Esophagus muscularis mucosa (tissue), 4 donors: ENCODE data around the gene TPH2. TPM values are rescaled to one million over a fixed set of nuclear protein-coding genes. Genes with fewer than 3 reads are reported as not detected.

Experiments used
- DNase-seq: peaks from one replicate; pipeline ENCODE4 v3.0.0-alpha.2; 2017; ENCODE audit errors: extremely low spot score
- H3K27ac ChIP-seq, 4 donors: fragments of 200-600 bp; sonication (generic); replicated peaks in 1 of 4; 1 replicate in 3 of 4; 2 replicates in 1 of 4; pipeline ENCODE4 v1.5.1; 2016 to 2019; ENCODE audit warnings: mild to moderate bottlenecking in 1 of 4
- H3K27me3 ChIP-seq, 4 donors: fragments of 200-600 bp; sonication (generic); one replicate each; pipeline versions ENCODE4 v1.5.1 to v1.6.0; 2016 to 2019
- H3K36me3 ChIP-seq, 4 donors: fragments of 200-600 bp; sonication (generic); one replicate each; pipeline ENCODE4 v1.5.1; 2016 to 2019
- H3K4me1 ChIP-seq, 4 donors: fragments of 200-600 bp; sonication (generic); one replicate each; pipeline ENCODE4 v1.5.1; 2016 to 2019
- H3K4me3 ChIP-seq, 4 donors: fragments of 200-600 bp; sonication (generic); 1 replicate in 2 of 4; 2 replicates in 2 of 4; pipeline ENCODE4 v1.5.1; 2016 to 2019; ENCODE audit warnings: mild to moderate bottlenecking in 4 of 4, moderate library complexity in 1 of 4
- H3K9me3 ChIP-seq, 4 donors: fragments of 200-600 bp; sonication (generic); 1 replicate in 3 of 4; 2 replicates in 1 of 4; pipeline ENCODE4 v1.5.1; 2016 to 2019
- EP300 ChIP-seq: sonication (generic); formaldehyde crosslinking; IDR thresholded peaks from one replicate; pipeline ENCODE4 v1.6.1; 2017; ENCODE audit warnings: antibody characterized with exemption
- POLR2A ChIP-seq: fragments of 450-650 bp; IDR thresholded peaks from one replicate; pipeline ENCODE4 v1.6.1; 2017; ENCODE audit warnings: antibody characterized with exemption, moderate library complexity, mild to moderate bottlenecking, low read depth
- POLR2AphosphoS5 ChIP-seq, 2 donors: sonication (generic); formaldehyde crosslinking; IDR thresholded peaks; one replicate each; pipeline ENCODE4 v1.6.1; 2017; ENCODE audit warnings: antibody characterized with exemption in 2 of 2
- WGBS: methylation state at CpG from one replicate; pipeline ENCODE4 v1.1.5; 2018; 5-methylcytosine and 5-hydroxymethylcytosine counted together
- intact Hi-C: fragments of 100-400 bp; cut with DNase I; formaldehyde crosslinking; loops from one replicate; pipeline ENCODE4 v1.15.1; 2023
- total RNA-seq, 4 donors: library from RNA; depleted of rRNA; stranded (reverse); fragments of >200 nt; gene quantifications; one replicate each; pipeline versions ENCODE4 v1.1.0 to v1.2.1, GENCODE V29; 2016
- TF ChIP-seq, protein P1 (sequence below), 3 experiments: fragments of 200-600 bp in 2 of 3; fragments of 450-650 bp in 1 of 3; sonication (generic) in 2 of 3; IDR thresholded peaks; one replicate each; pipeline ENCODE4 v1.5.1; 2017 to 2019; ENCODE audit warnings: antibody characterized with exemption in 3 of 3, mild to moderate bottlenecking in 2 of 3, moderate library complexity in 1 of 3

TPH2 gene
- total RNA-seq, 4 donors from 2014 or later: 0.11 to 0.17 (median 0.13) TPM; not detected in 1

DNA sequence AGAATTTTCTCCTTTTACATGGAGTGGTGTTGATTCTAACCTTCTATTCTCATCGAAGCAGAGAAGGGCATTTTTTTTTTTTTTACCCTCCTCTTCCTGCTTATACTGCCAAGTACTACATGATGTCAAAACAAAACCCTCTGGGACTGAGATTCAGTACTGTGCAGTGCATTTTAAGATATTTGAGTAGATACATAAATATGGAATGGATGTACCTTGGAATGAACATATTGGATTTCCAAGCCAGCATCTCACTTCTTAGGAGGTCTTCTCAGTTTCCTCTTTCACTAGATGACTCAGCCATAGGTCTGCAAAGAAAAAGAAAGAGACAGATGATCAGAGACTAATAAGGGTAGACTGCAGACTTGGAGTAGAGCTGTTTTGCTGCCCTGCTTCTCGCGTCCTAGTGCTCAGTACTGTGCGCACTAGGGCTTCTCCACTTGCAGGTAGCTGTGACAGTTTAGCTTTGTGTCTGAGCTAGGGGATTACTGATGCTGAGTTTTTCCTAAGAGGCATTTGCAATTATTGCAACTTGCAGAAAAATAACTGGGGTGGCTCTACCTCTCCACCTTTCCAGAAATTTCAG is 20.4 kb downstream of the TPH2 start:
- WGBS: 55% methylated on average over 4 of the region's 4 CpGs
- H3K9me3 ChIP-seq: no peaks in the 10 kb centered on the region
- peaks cover 0 to 24% (median 15%) of the 10 kb centered on the region in 4 donors for H3K4me1 ChIP-seq
- H3K27me3 ChIP-seq: no peaks in the 10 kb centered on the region
- DNase-seq: no peak
- H3K36me3 ChIP-seq: no peaks in the 10 kb centered on the region
- intact Hi-C loops: no loop called here
- H3K4me3 ChIP-seq: no peak overlapping the region
- TF ChIP-seq POLR2A: no peak
- no peak for TF ChIP-seq EP300
- TF ChIP-seq, protein P1, sequence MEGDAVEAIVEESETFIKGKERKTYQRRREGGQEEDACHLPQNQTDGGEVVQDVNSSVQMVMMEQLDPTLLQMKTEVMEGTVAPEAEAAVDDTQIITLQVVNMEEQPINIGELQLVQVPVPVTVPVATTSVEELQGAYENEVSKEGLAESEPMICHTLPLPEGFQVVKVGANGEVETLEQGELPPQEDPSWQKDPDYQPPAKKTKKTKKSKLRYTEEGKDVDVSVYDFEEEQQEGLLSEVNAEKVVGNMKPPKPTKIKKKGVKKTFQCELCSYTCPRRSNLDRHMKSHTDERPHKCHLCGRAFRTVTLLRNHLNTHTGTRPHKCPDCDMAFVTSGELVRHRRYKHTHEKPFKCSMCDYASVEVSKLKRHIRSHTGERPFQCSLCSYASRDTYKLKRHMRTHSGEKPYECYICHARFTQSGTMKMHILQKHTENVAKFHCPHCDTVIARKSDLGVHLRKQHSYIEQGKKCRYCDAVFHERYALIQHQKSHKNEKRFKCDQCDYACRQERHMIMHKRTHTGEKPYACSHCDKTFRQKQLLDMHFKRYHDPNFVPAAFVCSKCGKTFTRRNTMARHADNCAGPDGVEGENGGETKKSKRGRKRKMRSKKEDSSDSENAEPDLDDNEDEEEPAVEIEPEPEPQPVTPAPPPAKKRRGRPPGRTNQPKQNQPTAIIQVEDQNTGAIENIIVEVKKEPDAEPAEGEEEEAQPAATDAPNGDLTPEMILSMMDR (IDR thresholded peaks at IDR 0.05): no peak
- no peak for TF ChIP-seq POLR2AphosphoS5 (IDR thresholded peaks at IDR 0.05)
- no peak overlapping the region for H3K27ac ChIP-seq

DNA sequence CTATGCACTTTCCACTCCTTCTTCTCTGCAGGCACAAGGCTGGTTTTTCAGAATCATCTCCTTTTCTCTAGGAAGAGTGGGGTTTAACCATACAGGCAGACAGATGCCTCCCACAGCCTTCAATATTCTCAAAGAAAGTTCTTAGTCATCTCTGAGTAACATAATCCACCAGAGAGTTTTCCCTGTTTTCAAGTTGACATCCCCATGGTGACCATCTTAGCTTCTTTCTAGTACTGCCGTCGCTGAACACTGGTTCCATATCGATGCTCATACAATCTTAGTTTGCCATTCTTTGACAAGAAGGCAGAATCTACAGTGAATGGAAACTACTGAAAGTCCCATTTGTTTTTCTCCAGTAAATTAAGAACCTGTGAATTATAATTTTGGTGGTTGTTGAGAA is 28.6 kb downstream of the TPH2 start:
- intact Hi-C loops: no loop called here
- Histone ChIP-seq H3K9me3 (no peaks in the 10 kb centered on the region), H3K4me1 (no peaks in the 10 kb centered on the region), H3K27me3 (peaks cover 0 to 6% (median 0%) of the 10 kb centered on the region in 4 donors), H3K27ac (no peak overlapping the region), H3K36me3 (no peaks in the 10 kb centered on the region), H3K4me3 (no peak overlapping the region)
- WGBS: 90% methylated on average over 3 of the region's 3 CpGs
- TF ChIP-seq POLR2A: no peak
- TF ChIP-seq, protein P1 (IDR thresholded peaks at IDR 0.05): no peak
- DNase-seq: no peak

DNA sequence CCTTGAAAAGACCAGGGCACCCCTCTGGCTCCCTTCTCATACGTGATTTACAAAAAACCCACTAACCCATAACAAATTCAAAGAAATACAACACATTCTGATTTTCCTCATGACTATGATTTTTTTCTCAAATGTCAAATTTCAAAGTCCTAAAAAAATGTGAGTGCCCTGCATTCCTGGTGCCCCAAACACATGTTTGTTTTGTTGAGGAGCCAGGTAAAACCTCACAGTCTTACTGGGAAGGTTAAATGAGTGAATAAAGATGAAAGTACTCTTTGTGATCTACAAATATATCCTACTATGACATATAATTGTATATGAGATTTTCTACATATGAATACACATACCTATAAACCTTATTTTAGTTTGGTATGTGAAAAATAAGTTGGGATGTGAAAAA is 30.7 kb downstream of the TPH2 start:
- DNase-seq: no peak

DNA sequence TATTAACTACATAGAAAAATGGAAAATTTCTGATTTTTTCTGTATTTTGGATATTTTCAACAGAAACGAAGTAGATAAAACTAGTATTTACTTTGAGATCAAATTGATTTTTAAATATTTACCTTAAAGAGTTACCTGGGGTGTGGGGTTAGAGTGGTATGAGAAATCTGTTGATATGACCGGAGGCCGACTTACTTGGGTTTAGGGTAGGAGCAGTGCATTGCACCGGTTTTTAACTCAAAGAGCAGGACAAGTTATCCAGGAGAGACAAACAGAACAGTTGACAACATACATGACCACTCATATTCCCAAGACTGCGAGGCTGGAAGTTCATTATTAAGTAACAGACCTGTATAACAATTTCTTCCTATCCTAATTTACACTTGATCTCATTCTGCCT is 31.4 kb downstream of the TPH2 start:
- H3K36me3 ChIP-seq: no peaks in the 10 kb centered on the region
- DNase-seq: no peak
- H3K27ac ChIP-seq: no peak overlapping the region
- H3K4me3 ChIP-seq: no peak overlapping the region
- H3K9me3 ChIP-seq: no peaks in the 10 kb centered on the region
- no peak for TF ChIP-seq POLR2A
- TF ChIP-seq EP300: no peak
- TF ChIP-seq POLR2AphosphoS5 (IDR thresholded peaks at IDR 0.05): no peak
- TF ChIP-seq, protein P1 (IDR thresholded peaks at IDR 0.05): no peak
- WGBS: 79% methylated on average over 5 of the region's 5 CpGs
- intact Hi-C loops: no loop called here
- H3K27me3 ChIP-seq: peaks cover 0 to 6% (median 0%) of the 10 kb centered on the region in 4 donors
- no peaks in the 10 kb centered on the region for H3K4me1 ChIP-seq

More for the DNA sequence above, 30.7 kb downstream of the TPH2 start:
- H3K4me1 ChIP-seq: no peaks in the 10 kb centered on the region
- H3K4me3 ChIP-seq: no peak overlapping the region
- no peaks in the 10 kb centered on the region for H3K36me3 ChIP-seq
- TF ChIP-seq POLR2AphosphoS5 (IDR thresholded peaks at IDR 0.05) (no peak), POLR2A (no peak), EP300 (no peak)
- TF ChIP-seq, protein P1 (IDR thresholded peaks at IDR 0.05): no peak
- H3K27me3 ChIP-seq: peaks cover 0 to 6% (median 0%) of the 10 kb centered on the region in 4 donors
- intact Hi-C loops: no loop called here
- WGBS: 81% methylated on average over 1 of the region's 1 CpG
- H3K27ac ChIP-seq: no peak overlapping the region
- no peaks in the 10 kb centered on the region for H3K9me3 ChIP-seq
